ENCODE data around the gene TEP1. TPM values are rescaled to one million over a fixed set of nuclear protein-coding genes. Genes with fewer than 3 reads are reported as not detected.

The TEP1 gene
- total RNA-seq, 4 donors from 2014 or later = 72.2 to 216 (median 79.9) TPM

DNA sequence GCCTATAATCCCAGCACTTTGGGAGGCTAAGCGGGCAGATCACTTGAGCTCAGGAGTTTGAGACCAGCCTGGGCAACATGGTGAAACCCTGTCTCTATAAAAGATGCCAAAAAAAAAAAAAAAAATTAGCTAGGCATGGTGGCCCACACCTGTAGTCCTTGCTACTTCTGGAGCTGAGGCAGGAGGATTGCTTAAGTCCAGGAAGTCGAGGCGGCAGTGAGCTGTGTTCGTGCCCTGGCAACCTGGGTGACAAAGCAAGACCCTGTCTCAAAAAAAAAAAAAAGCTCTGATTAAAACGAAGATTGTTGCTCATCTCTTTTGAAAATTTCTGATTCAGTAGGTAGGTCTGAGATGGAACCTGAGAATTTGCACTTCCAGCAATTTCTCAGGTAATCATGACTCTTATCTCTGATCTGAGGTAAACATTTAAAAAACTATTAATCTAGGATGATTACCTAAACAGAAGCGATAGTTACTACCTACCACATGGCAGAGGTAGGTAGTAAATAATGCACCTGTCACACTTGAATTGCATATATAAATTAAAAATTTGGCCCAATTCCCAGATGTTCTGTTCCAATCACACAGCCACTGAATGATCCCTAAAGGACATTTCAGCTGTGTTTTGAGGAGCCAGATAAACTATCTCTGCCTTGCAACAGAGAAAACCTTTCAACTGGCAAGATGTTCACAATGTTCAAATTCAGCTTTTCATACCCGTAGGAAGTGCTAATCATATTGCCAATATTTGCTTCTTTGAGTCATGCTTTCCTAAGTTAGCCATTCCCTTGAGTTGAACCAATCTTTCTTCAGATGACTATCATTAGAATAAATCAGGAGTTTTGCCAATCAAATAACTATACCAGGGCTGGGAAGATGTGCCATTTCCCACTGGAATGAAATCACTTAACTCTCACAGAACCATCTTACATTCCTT, 4.2 kb upstream of the TEP1 start:
- in situ Hi-C loops (cut with MboI; ENCODE audit: low pct_ligation_motif_present in 1 of 4, low pct_unique_long_range_greater_than_20kb in 1 of 4, low sequenced_read_pairs in 3 of 4) (loop anchor here in 2 of 4 donors (10.0 to 25.0 kb wide), 2 partner anchors 47 to 195 kb away; partner anchors contain the start of genes PIP4P1 (in 1 of the 2) and PNP (in 1 of the 2)), intact Hi-C loops (cut with DNase I; ENCODE audit: low total_unique reads) (no loop called here)
- TF ChIP-seq POLR2A (IDR thresholded peaks at IDR 0.05) = no peak
- TF ChIP-seq POLR2AphosphoS5 (IDR thresholded peaks at IDR 0.05) = peak in 1 of 3 donors; percentile 12
- DNase-seq = peak; percentile 22
- H3K4me3 ChIP-seq = no peak overlapping the region
- H3K27me3 ChIP-seq = no peaks in the 10 kb centered on the region
- no peaks in the 10 kb centered on the region for H3K36me3 ChIP-seq
- 47 to 57% methylated on average over 2 to 7 of the region's 7 CpGs for WGBS, 2 donors (ENCODE audit: low coverage in 1 of 2)
- peaks cover 0 to 64% (median 43%) of the 10 kb centered on the region in 4 donors for H3K4me1 ChIP-seq
- peak overlapping the region; percentile 83 to 99 (median 89) for H3K27ac ChIP-seq
- H3K9me3 ChIP-seq = no peaks in the 10 kb centered on the region

DNA sequence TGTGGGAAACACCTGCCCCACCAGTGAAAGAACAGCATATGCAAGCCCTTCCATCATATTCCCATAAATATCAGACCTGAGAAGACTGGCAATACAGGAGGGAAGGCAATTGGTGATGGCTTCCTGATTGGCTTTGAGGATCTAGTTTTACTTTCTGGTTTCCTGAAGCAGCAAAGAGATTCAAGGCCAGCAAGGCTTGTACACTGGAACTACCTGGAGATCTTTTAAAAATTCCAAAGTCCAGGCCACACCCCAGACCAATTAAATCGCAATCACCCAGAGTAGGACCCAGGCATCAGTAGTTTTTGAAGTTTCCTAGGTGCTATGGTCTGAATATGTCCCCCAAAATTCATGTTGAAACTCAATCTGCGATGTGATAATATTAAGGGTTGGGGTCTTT, 2.9 kb upstream of the TEP1 start:
- peak overlapping the region; percentile 83 to 99 (median 89) for H3K27ac ChIP-seq
- peak; percentile 59 for DNase-seq
- H3K9me3 ChIP-seq = no peaks in the 10 kb centered on the region
- 86% methylated on average over 2 of the region's 2 CpGs; no CpG with 5 or more reads in 1 of the 2 donors for WGBS, 2 donors (ENCODE audit: low coverage in 1 of 2)
- H3K4me3 ChIP-seq = no peak overlapping the region
- H3K36me3 ChIP-seq = no peaks in the 10 kb centered on the region
- intact Hi-C loops (cut with DNase I; ENCODE audit: low total_unique reads) (no loop called here), in situ Hi-C loops (cut with MboI; ENCODE audit: low pct_ligation_motif_present in 1 of 4, low pct_unique_long_range_greater_than_20kb in 1 of 4, low sequenced_read_pairs in 3 of 4) (loop anchor here in 2 of 4 donors (10.0 to 25.0 kb wide), 2 partner anchors 49 to 196 kb away; partner anchors contain the start of genes PIP4P1 (in 1 of the 2) and PNP (in 1 of the 2))
- H3K4me1 ChIP-seq = peaks cover 4 to 71% (median 51%) of the 10 kb centered on the region in 4 donors
- H3K27me3 ChIP-seq = no peaks in the 10 kb centered on the region
- peak in 2 of 3 donors; percentile 30 to 67 for TF ChIP-seq POLR2AphosphoS5 (IDR thresholded peaks at IDR 0.05)
- TF ChIP-seq POLR2A (IDR thresholded peaks at IDR 0.05) = peak; percentile 20
- no peak for TF ChIP-seq EP300 (IDR thresholded peaks at IDR 0.05; ENCODE audit: low read depth)

DNA sequence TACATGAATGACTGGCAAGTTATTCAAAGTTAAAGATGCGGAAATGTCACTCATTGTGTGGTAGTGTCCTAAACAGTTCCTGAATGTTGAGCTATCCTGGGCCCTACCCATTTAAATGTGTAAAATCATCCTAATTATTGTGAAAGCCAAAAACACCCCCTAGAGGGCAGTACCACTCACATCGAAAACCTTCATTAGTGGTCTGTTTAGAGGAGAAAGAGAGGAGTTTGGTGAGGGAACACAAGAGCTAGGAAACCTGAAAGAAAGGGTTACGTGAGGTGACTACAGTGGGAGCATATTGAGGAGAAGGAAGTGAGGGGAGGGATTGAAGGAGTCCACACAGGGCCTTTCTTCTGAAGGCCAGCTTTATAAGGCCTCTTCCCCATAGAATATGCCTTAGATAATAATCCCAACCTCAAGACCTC, 2.5 kb upstream of the TEP1 start:
- in situ Hi-C loops (cut with MboI; ENCODE audit: low pct_ligation_motif_present in 1 of 4, low pct_unique_long_range_greater_than_20kb in 1 of 4, low sequenced_read_pairs in 3 of 4) (loop anchor here in 2 of 4 donors (10.0 to 25.0 kb wide), 2 partner anchors 49 to 197 kb away; partner anchors contain the start of genes PIP4P1 (in 1 of the 2) and PNP (in 1 of the 2)), intact Hi-C loops (cut with DNase I; ENCODE audit: low total_unique reads) (no loop called here)
- Histone ChIP-seq H3K27ac (peak overlapping the region; percentile 83 to 99 (median 89)), H3K4me3 (no peak overlapping the region), H3K9me3 (no peaks in the 10 kb centered on the region), H3K4me1 (peaks cover 4 to 70% (median 50%) of the 10 kb centered on the region in 4 donors), H3K27me3 (no peaks in the 10 kb centered on the region), H3K36me3 (no peaks in the 10 kb centered on the region)
- 27 to 45% methylated on average over 3 of the region's 3 CpGs for WGBS, 2 donors (ENCODE audit: low coverage in 1 of 2)
- DNase-seq = peak; percentile 34
- TF ChIP-seq, protein P1, sequence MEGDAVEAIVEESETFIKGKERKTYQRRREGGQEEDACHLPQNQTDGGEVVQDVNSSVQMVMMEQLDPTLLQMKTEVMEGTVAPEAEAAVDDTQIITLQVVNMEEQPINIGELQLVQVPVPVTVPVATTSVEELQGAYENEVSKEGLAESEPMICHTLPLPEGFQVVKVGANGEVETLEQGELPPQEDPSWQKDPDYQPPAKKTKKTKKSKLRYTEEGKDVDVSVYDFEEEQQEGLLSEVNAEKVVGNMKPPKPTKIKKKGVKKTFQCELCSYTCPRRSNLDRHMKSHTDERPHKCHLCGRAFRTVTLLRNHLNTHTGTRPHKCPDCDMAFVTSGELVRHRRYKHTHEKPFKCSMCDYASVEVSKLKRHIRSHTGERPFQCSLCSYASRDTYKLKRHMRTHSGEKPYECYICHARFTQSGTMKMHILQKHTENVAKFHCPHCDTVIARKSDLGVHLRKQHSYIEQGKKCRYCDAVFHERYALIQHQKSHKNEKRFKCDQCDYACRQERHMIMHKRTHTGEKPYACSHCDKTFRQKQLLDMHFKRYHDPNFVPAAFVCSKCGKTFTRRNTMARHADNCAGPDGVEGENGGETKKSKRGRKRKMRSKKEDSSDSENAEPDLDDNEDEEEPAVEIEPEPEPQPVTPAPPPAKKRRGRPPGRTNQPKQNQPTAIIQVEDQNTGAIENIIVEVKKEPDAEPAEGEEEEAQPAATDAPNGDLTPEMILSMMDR (IDR thresholded peaks at IDR 0.05) = peak; percentile 58 to 78 (median 61)
- no peak for TF ChIP-seq POLR2AphosphoS5 (IDR thresholded peaks at IDR 0.05)

DNA sequence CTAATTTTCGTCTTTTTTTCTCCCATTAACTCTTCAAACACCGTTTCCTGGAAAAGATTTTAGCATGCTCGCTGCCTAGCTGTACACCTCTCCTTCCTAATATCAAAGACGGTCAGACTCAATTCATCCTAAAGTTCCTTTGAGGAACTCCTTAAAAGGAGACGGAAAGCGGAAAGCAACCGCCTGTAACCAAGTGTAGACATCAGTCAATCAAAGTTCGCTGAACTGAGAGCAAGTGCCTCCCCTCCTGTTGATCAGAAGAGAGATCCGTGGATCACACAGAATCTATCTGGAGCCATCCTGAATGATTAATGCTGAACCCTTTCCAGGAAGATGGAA, 412 bp upstream of the TEP1 start:
- Histone ChIP-seq H3K4me1 (peaks cover 4 to 55% (median 41%) of the 10 kb centered on the region in 4 donors), H3K36me3 (no peaks in the 10 kb centered on the region), H3K27me3 (no peaks in the 10 kb centered on the region), H3K27ac (peak overlapping the region; percentile 96 to 99 (median 98)), H3K4me3 (peak overlapping the region; percentile 65 to 93 (median 78)), H3K9me3 (no peaks in the 10 kb centered on the region)
- WGBS, 2 donors (ENCODE audit: low coverage in 1 of 2) = 0 to 9% methylated on average over 3 to 9 of the region's 9 CpGs
- in situ Hi-C loops (cut with MboI; ENCODE audit: low pct_ligation_motif_present in 1 of 4, low pct_unique_long_range_greater_than_20kb in 1 of 4, low sequenced_read_pairs in 3 of 4) = loop anchor here in 2 of 4 donors (10.0 to 25.0 kb wide), 2 partner anchors 51 to 199 kb away; partner anchors contain the start of genes PIP4P1 (in 1 of the 2) and PNP (in 1 of the 2)
- peak; percentile 21 for DNase-seq
- TF ChIP-seq, protein P1 (IDR thresholded peaks at IDR 0.05) = no peak
- TF ChIP-seq POLR2A (IDR thresholded peaks at IDR 0.05) (no peak), POLR2AphosphoS5 (IDR thresholded peaks at IDR 0.05) (no peak), EP300 (IDR thresholded peaks at IDR 0.05; ENCODE audit: low read depth) (no peak)
- intact Hi-C loops (cut with DNase I; ENCODE audit: low total_unique reads) = no loop called here

Data from transverse colon (tissue), 4 donors.